PFSK-1 (cell line): Measurements from ENCODE around the gene RHBDD2.

Source experiments
- FOXP2 ChIP-seq: optimal IDR thresholded peaks from 2 replicates; pipeline ENCODE3; 2011; ENCODE audit warnings: borderline replicate concordance, control low read depth, inconsistent platforms; ENCODE audit not compliant: insufficient read depth; ENCODE audit errors: extremely low read length, extremely low read depth
- POLR2AphosphoS5 ChIP-seq: IDR thresholded peaks from 2 replicates; pipeline ENCODE4 v1.6.1; 2012; ENCODE audit warnings: low read depth, mild to moderate bottlenecking, control low read depth, low read length, moderate library complexity
- SIN3A ChIP-seq: IDR thresholded peaks from 2 replicates; pipeline ENCODE4 v1.6.1; 2012; ENCODE audit warnings: mild to moderate bottlenecking, low read length, moderate library complexity, borderline replicate concordance; ENCODE audit not compliant: insufficient read depth
- TAF1 ChIP-seq: IDR thresholded peaks from 2 replicates; pipeline ENCODE4 v1.6.1; 2012; ENCODE audit warnings: low read length, control low read depth, borderline replicate concordance; ENCODE audit not compliant: insufficient read depth
- TF ChIP-seq, protein P1 (sequence below), 2 experiments: IDR thresholded peaks; 2 replicates each; pipeline versions ENCODE4 v1.6.1 to v1.8.0; 2011 to 2012; ENCODE audit warnings: low read depth in 2 of 2, low read length in 2 of 2, control low read depth in 1 of 2, inconsistent platforms in 1 of 2, mild to moderate bottlenecking in 1 of 2, moderate library complexity in 1 of 2; ENCODE audit not compliant: insufficient read depth in 1 of 2

Gene RHBDD2

DNA sequence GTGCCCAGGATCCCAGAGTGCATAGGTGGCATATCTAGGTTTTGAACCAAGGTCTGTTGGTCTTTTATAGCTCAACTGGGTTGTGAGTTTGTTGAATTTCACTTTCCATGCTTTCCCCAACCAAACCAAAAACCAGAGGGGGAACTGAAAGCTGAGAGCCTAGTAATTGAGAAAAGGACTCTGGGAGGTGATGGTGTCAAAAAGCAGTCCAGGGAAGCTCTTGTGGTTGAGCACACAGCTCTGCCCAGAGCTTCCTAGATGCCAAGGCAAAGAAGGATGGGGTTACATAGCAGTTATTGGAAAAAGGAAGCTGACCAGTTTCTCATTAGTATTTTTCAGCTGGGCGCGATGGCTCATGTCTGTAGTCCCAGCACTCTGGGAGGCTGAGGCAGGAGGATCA lies 46.1 kb downstream of the RHBDD2 start:
- TF ChIP-seq, protein P1, sequence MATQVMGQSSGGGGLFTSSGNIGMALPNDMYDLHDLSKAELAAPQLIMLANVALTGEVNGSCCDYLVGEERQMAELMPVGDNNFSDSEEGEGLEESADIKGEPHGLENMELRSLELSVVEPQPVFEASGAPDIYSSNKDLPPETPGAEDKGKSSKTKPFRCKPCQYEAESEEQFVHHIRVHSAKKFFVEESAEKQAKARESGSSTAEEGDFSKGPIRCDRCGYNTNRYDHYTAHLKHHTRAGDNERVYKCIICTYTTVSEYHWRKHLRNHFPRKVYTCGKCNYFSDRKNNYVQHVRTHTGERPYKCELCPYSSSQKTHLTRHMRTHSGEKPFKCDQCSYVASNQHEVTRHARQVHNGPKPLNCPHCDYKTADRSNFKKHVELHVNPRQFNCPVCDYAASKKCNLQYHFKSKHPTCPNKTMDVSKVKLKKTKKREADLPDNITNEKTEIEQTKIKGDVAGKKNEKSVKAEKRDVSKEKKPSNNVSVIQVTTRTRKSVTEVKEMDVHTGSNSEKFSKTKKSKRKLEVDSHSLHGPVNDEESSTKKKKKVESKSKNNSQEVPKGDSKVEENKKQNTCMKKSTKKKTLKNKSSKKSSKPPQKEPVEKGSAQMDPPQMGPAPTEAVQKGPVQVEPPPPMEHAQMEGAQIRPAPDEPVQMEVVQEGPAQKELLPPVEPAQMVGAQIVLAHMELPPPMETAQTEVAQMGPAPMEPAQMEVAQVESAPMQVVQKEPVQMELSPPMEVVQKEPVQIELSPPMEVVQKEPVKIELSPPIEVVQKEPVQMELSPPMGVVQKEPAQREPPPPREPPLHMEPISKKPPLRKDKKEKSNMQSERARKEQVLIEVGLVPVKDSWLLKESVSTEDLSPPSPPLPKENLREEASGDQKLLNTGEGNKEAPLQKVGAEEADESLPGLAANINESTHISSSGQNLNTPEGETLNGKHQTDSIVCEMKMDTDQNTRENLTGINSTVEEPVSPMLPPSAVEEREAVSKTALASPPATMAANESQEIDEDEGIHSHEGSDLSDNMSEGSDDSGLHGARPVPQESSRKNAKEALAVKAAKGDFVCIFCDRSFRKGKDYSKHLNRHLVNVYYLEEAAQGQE (IDR thresholded peaks at IDR 0.05; ENCODE audit: insufficient read depth in 1 of 2, low read depth in 2 of 2, low read length in 2 of 2) = no peak
- TF ChIP-seq TAF1 = no peak
- no peak for TF ChIP-seq FOXP2
- TF ChIP-seq POLR2AphosphoS5 = no peak
- no peak for TF ChIP-seq SIN3A

DNA sequence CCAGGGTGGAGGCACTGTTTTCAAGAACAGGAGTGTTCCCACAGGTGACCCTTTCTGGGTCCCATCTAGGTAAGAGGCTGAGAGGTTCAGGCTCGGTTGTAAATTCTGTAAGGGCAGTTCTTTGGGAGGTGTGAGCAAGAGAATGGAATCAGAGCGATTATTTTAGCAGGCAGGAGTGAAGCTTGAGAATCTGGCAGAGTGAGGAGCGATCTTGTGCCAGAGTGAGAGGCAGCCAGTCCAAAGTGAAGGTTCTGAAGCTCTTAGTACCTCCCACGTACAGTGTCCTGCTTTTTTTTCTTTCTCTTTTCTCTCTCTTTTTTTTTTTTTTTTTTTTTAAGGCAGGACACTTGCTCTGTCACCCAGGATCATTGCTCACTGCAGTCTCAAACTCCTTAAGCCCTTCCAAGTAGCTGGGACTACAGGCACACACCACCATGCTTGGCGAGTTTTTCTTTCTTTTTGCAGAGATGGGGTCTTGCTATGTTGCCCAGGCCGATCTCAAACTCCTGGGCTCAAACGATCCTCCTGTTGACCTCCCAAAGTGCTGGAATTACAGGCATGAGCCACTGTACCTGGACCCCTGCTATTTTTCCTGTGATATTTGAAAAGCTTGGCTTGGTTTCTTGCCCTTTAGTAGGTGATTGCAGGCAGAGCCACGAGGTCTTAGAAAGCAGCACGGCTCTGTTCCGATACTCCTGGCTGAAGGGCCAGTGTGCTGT lies 47.0 kb downstream of the RHBDD2 start:
- TF ChIP-seq TAF1 = no peak
- TF ChIP-seq, protein P1 (IDR thresholded peaks at IDR 0.05; ENCODE audit: insufficient read depth in 1 of 2, low read depth in 2 of 2, low read length in 2 of 2) = no peak
- TF ChIP-seq POLR2AphosphoS5 = no peak
- TF ChIP-seq FOXP2 = no peak
- no peak for TF ChIP-seq SIN3A

DNA sequence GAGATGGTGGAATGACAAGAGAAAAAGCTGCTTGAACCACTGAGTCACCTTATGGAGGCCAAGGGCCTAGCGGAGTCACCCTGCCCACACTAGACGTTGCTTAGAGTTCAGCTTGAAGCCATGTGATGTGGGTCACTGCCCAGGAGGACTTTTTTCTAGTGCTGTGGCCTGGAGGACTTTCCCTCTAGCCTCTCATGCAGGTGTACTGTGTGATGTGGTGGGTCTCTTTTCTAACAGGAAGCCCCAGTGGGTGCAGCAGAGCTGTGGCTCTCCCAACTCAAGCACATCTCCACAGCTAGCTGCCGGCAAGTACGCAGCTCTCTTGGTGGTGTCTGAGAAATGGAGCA lies 49.7 kb downstream of the RHBDD2 start:
- TF ChIP-seq TAF1 = no peak
- TF ChIP-seq, protein P1 (IDR thresholded peaks at IDR 0.05; ENCODE audit: insufficient read depth in 1 of 2, low read depth in 2 of 2, low read length in 2 of 2) = no peak
- no peak for TF ChIP-seq POLR2AphosphoS5
- TF ChIP-seq SIN3A = no peak
- TF ChIP-seq FOXP2 = no peak

DNA sequence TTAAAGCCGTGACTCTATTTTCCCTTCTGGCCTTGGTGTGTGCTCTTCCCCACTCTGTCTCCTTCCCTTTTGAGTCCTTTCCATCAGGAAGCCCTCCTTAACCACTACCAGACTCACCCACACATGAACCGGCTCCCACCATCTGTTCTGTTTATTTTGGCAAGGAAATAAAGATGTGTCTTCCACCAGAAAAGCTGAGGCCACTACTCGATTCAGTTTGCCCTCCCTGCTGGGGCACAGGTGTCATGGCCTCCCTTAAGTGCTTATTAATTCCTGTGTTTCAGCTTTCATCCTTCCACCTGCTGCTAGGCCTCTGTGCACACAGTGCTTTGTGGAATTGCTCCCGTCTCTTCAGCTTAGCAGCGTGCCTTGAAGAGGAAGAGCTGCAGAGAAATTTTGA lies 52.8 kb downstream of the RHBDD2 start:
- no peak for TF ChIP-seq FOXP2
- TF ChIP-seq, protein P1 (IDR thresholded peaks at IDR 0.05; ENCODE audit: insufficient read depth in 1 of 2, low read depth in 2 of 2, low read length in 2 of 2) = 0 out of 4 replicates have a peak, but pooled peaks of 1 of the 2 experiments have one; percentile 10
- TF ChIP-seq SIN3A = no peak
- no peak for TF ChIP-seq TAF1
- no peak for TF ChIP-seq POLR2AphosphoS5
